SK-N-SH (cell line): ENCODE results near the gene KY. TPM values are rescaled to one million over a fixed set of nuclear protein-coding genes. Genes with fewer than 3 reads are reported as not detected.

Experiments used
- CTCF ChIA-PET: fragments of 300-600, 350-600 bp; formaldehyde crosslinking; extraction: SDS; loops from one replicate; lab custom pipeline; 2021; lab: Yijun Ruan, JAX
- POLR2A ChIA-PET: fragments of 350-600 bp; sonication (Branson Sonifier 250); formaldehyde crosslinking; extraction: SDS; loops from one replicate; lab custom pipeline; 2020; ENCODE audit warnings: antibody characterized with exemption, inconsistent platforms; lab: Yijun Ruan, JAX
- DNase-seq: peaks from one replicate; pipeline ENCODE4 v3.0.0; 2012
- H2AFZ ChIP-seq: fragments of 200-600 bp; sonication (generic); 2 replicates; pipeline ENCODE4 v1.8.1; 2016; ENCODE audit warnings: antibody characterized with exemption, mild to moderate bottlenecking, low read depth
- H3F3A ChIP-seq: fragments of 200-600 bp; sonication (generic); replicated peaks from 2 replicates; pipeline ENCODE3; 2016; ENCODE audit warnings: antibody characterized with exemption, mild to moderate bottlenecking; ENCODE audit not compliant: insufficient read depth
- H3K27ac ChIP-seq, 2 experiments: fragments of 200-500 bp in 1 of 2; fragments of 200-600 bp in 1 of 2; sonication (Bioruptor generic) in 1 of 2; sonication (generic), shearing (Covaris generic) in 1 of 2; 2 replicates each; pipeline versions ENCODE4 v1.5.1 to v1.6.1; 2014 to 2016; ENCODE audit warnings: low read depth in 2 of 2, inconsistent platforms in 1 of 2, low read length in 1 of 2, mild to moderate bottlenecking in 1 of 2, mixed read lengths in 1 of 2
- H3K27me3 ChIP-seq: fragments of 200-600 bp; sonication (generic), shearing (Covaris generic); 2 replicates; pipeline ENCODE4 v1.6.1; 2016; ENCODE audit warnings: mixed run types; ENCODE audit not compliant: insufficient read depth
- H3K36me3 ChIP-seq, 2 experiments: fragments of 200-500 bp in 1 of 2; fragments of 200-600 bp in 1 of 2; sonication (Bioruptor generic) in 1 of 2; sonication (generic) in 1 of 2; replicated peaks in 1 of 2; 2 replicates each; pipeline versions ENCODE3 to v1.5.1; 2014 to 2016; ENCODE audit warnings: low read length in 1 of 2, mild to moderate bottlenecking in 1 of 2; ENCODE audit not compliant: insufficient read depth in 2 of 2, control insufficient read depth in 1 of 2
- H3K4me1 ChIP-seq, 2 experiments: fragments of 200-500 bp in 1 of 2; fragments of 200-600 bp in 1 of 2; sonication (Bioruptor generic) in 1 of 2; sonication (generic), shearing (Covaris generic) in 1 of 2; 2 replicates each; pipeline versions ENCODE4 v1.5.1 to v1.6.1; 2014 to 2016; ENCODE audit warnings: low read depth in 1 of 2, low read length in 1 of 2, mixed run types in 1 of 2; ENCODE audit not compliant: insufficient read depth in 2 of 2, control insufficient read depth in 1 of 2
- H3K4me2 ChIP-seq: fragments of 200-600 bp; sonication (generic), shearing (Covaris generic); 2 replicates; pipeline ENCODE4 v1.6.1; 2017; ENCODE audit warnings: mixed run types
- H3K4me3 ChIP-seq, 2 experiments: fragments of 200-500 bp in 1 of 2; fragments of 200-600 bp in 1 of 2; sonication (Bioruptor generic) in 1 of 2; sonication (generic), shearing (Covaris generic) in 1 of 2; 2 replicates each; pipeline versions ENCODE4 v1.5.1 to v1.8.1; 2014 to 2016; ENCODE audit warnings: low read depth in 2 of 2, inconsistent platforms in 1 of 2, low read length in 1 of 2, mild to moderate bottlenecking in 1 of 2, mixed read lengths in 1 of 2, moderate library complexity in 1 of 2
- H3K79me2 ChIP-seq: fragments of 200-600 bp; sonication (generic); 2 replicates; pipeline ENCODE4 v1.8.1; 2017; ENCODE audit warnings: mild to moderate bottlenecking; ENCODE audit not compliant: insufficient read depth
- H3K9ac ChIP-seq: fragments of 200-600 bp; sonication (generic); 2 replicates; pipeline ENCODE4 v1.6.1; 2017; ENCODE audit warnings: mixed run types
- H3K9me2 ChIP-seq: fragments of 200-600 bp; sonication (generic); 2 replicates; pipeline ENCODE4 v1.6.1; 2017; ENCODE audit warnings: mixed run types
- H3K9me3 ChIP-seq: fragments of 200-600 bp; sonication (generic); 2 replicates; pipeline ENCODE4 v1.6.1; 2017; ENCODE audit warnings: mixed run types, mild to moderate bottlenecking, moderate library complexity
- H4K20me1 ChIP-seq: fragments of 200-600 bp; sonication (generic); 2 replicates; pipeline ENCODE4 v1.6.1; 2017; ENCODE audit warnings: mild to moderate bottlenecking, mixed run types; ENCODE audit not compliant: insufficient read depth
- CHD2 ChIP-seq: fragments of 150-350 bp; IDR thresholded peaks from 2 replicates; pipeline ENCODE4 v1.6.1; 2018; ENCODE audit warnings: low read length; ENCODE audit not compliant: partially characterized antibody
- EP300 ChIP-seq, 2 experiments: IDR thresholded peaks; 2 replicates each; pipeline versions ENCODE4 v1.4.0 to v1.6.1; 2012; ENCODE audit warnings: borderline replicate concordance in 1 of 2, low read depth in 1 of 2, low read length in 1 of 2
- FOSL2 ChIP-seq: IDR thresholded peaks from 2 replicates; pipeline ENCODE4 v1.4.0; 2012; ENCODE audit warnings: low read depth, mild to moderate bottlenecking, moderate library complexity, borderline replicate concordance
- GABPA ChIP-seq: IDR thresholded peaks from 2 replicates; pipeline ENCODE4 v1.4.0; 2012; ENCODE audit warnings: low read depth, mild to moderate bottlenecking
- GATA2 ChIP-seq: sonication (generic); formaldehyde crosslinking; IDR thresholded peaks from 2 replicates; pipeline ENCODE4 v1.5.0; 2020; ENCODE audit warnings: mild to moderate bottlenecking, missing genetic modification reagents
- JUND ChIP-seq: IDR thresholded peaks from 2 replicates; pipeline ENCODE4 v1.4.0; 2012
- MXI1 ChIP-seq: IDR thresholded peaks from 2 replicates; pipeline ENCODE4 v1.6.1; 2012; ENCODE audit warnings: mild to moderate bottlenecking, low read depth, low read length, improper control_type of control experiment
- NFIC ChIP-seq: IDR thresholded peaks from 2 replicates; pipeline ENCODE4 v1.4.0; 2012; ENCODE audit warnings: borderline replicate concordance
- POLR2AphosphoS5 ChIP-seq: IDR thresholded peaks from 2 replicates; pipeline ENCODE4 v1.6.1; 2012; ENCODE audit warnings: low read depth, low read length
- RCOR1 ChIP-seq: fragments of 150-350 bp; IDR thresholded peaks from 2 replicates; pipeline ENCODE4 v1.6.1; 2017; ENCODE audit warnings: antibody characterized with exemption, low read length
- RFX5 ChIP-seq: IDR thresholded peaks from 2 replicates; pipeline ENCODE4 v1.6.1; 2012; ENCODE audit warnings: mild to moderate bottlenecking, improper control_type of control experiment, low read length
- RXRA ChIP-seq: IDR thresholded peaks from 2 replicates; pipeline ENCODE4 v1.4.0; 2012; ENCODE audit warnings: low read depth, mild to moderate bottlenecking, borderline replicate concordance
- SIN3A ChIP-seq: IDR thresholded peaks from 2 replicates; pipeline ENCODE4 v1.6.1; 2012; ENCODE audit warnings: low read depth, mild to moderate bottlenecking, low read length, moderate library complexity, borderline replicate concordance
- SMC3 ChIP-seq: IDR thresholded peaks from 2 replicates; pipeline ENCODE4 v1.6.1; 2012; ENCODE audit warnings: low read depth, low read length, improper control_type of control experiment
- TCF12 ChIP-seq: IDR thresholded peaks from 2 replicates; pipeline ENCODE4 v1.4.0; 2012
- TEAD4 ChIP-seq: IDR thresholded peaks from 2 replicates; pipeline ENCODE4 v1.4.0; 2012; ENCODE audit warnings: mild to moderate bottlenecking, borderline replicate concordance; ENCODE audit not compliant: insufficient read depth
- WGBS: methylation state at CpG from one replicate; pipeline ENCODE4 v1.1.6; 2017; ENCODE audit warnings: low lambda C conversion rate; 5-methylcytosine and 5-hydroxymethylcytosine counted together
- polyA plus RNA-seq, 3 experiments: library from polyadenylated mRNA; depleted of rRNA; stranded (reverse); fragments of >200 nt; gene quantifications; 2 replicates each; pipeline ENCODE4 v1.2.3, GENCODE V29; 2012
- TF ChIP-seq, protein P1 (sequence below): IDR thresholded peaks from 2 replicates; pipeline ENCODE4 v1.6.1; 2012; ENCODE audit warnings: mild to moderate bottlenecking, low read depth, low read length, moderate library complexity
- TF ChIP-seq, protein P2 (sequence below): fragments of 150-350 bp; IDR thresholded peaks from 2 replicates; pipeline ENCODE4 v1.6.1; 2017; ENCODE audit warnings: antibody characterized with exemption, low read length, low read depth, borderline replicate concordance
- TF ChIP-seq, protein P3 (sequence below): IDR thresholded peaks from 2 replicates; pipeline ENCODE4 v1.4.0; 2012; ENCODE audit warnings: low read depth, borderline replicate concordance

The KY gene
- polyA plus RNA-seq, 1 of the 3 experiments (the other 2 are of a cell fraction), result 2.4 TPM

DNA sequence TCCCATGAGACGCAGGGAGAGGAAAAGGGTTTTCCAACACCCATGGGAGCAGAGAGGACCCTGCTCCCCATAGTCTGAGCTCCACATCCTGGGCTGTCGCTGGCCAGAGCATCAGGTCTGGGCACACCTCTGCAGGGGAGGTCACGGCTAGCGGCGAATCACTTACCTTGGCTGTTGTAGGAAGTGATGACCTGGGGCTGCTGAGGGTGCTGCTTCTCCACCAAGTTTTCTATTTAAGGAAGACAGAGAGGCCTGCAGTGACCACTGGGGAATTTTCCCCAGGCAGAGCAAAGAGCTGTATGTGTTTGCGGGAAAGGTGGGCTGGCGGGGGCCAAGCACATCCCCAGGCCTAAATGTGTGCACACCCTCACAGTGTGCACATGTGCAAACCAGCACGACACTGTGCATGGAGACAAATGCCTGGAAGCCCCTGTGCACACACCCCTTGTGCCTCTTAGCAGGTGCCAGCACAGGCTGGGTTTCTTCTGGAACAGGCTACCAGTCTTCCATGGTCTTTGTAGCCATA, 7.6 kb downstream of the KY start:
- Histone ChIP-seq H3K27me3 (no peaks in the 10 kb centered on the region), H3K4me1 (peaks cover 0 to 42% of the 10 kb centered on the region in 2 experiments; a peak in 1 of 4 replicates), H3K79me2 (no peaks in the 10 kb centered on the region), H3K27ac (no peak overlapping the region), H3K4me2 (no peak overlapping the region), H3K4me3 (no peak overlapping the region), H3K9me3 (no peaks in the 10 kb centered on the region), H3K36me3 (peaks cover 0 to 7% of the 10 kb centered on the region in 2 experiments), H4K20me1 (no peaks in the 10 kb centered on the region), H2AFZ (no peak overlapping the region), H3K9ac (no peak overlapping the region), H3K9me2 (no peaks in the 10 kb centered on the region), H3F3A (no peaks in the 10 kb centered on the region)
- TF ChIP-seq TCF12 (no peak), SIN3A (no peak), CHD2 (no peak), NFIC (no peak), RXRA (no peak), TEAD4 (no peak), FOSL2 (no peak), RCOR1 (no peak), SMC3 (no peak), EP300 (IDR thresholded peaks at IDR 0.05; ENCODE audit: borderline replicate concordance in 1 of 2, low read depth in 1 of 2, low read length in 1 of 2) (no peak), GATA2 (CRISPR knock-in tag) (no peak), RFX5 (no peak), GABPA (no peak), JUND (no peak), MXI1 (no peak), POLR2AphosphoS5 (no peak)
- TF ChIP-seq, protein P1, sequence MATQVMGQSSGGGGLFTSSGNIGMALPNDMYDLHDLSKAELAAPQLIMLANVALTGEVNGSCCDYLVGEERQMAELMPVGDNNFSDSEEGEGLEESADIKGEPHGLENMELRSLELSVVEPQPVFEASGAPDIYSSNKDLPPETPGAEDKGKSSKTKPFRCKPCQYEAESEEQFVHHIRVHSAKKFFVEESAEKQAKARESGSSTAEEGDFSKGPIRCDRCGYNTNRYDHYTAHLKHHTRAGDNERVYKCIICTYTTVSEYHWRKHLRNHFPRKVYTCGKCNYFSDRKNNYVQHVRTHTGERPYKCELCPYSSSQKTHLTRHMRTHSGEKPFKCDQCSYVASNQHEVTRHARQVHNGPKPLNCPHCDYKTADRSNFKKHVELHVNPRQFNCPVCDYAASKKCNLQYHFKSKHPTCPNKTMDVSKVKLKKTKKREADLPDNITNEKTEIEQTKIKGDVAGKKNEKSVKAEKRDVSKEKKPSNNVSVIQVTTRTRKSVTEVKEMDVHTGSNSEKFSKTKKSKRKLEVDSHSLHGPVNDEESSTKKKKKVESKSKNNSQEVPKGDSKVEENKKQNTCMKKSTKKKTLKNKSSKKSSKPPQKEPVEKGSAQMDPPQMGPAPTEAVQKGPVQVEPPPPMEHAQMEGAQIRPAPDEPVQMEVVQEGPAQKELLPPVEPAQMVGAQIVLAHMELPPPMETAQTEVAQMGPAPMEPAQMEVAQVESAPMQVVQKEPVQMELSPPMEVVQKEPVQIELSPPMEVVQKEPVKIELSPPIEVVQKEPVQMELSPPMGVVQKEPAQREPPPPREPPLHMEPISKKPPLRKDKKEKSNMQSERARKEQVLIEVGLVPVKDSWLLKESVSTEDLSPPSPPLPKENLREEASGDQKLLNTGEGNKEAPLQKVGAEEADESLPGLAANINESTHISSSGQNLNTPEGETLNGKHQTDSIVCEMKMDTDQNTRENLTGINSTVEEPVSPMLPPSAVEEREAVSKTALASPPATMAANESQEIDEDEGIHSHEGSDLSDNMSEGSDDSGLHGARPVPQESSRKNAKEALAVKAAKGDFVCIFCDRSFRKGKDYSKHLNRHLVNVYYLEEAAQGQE, result no peak
- TF ChIP-seq, protein P2, sequence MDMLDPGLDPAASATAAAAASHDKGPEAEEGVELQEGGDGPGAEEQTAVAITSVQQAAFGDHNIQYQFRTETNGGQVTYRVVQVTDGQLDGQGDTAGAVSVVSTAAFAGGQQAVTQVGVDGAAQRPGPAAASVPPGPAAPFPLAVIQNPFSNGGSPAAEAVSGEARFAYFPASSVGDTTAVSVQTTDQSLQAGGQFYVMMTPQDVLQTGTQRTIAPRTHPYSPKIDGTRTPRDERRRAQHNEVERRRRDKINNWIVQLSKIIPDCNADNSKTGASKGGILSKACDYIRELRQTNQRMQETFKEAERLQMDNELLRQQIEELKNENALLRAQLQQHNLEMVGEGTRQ, result no peak
- TF ChIP-seq, protein P3, sequence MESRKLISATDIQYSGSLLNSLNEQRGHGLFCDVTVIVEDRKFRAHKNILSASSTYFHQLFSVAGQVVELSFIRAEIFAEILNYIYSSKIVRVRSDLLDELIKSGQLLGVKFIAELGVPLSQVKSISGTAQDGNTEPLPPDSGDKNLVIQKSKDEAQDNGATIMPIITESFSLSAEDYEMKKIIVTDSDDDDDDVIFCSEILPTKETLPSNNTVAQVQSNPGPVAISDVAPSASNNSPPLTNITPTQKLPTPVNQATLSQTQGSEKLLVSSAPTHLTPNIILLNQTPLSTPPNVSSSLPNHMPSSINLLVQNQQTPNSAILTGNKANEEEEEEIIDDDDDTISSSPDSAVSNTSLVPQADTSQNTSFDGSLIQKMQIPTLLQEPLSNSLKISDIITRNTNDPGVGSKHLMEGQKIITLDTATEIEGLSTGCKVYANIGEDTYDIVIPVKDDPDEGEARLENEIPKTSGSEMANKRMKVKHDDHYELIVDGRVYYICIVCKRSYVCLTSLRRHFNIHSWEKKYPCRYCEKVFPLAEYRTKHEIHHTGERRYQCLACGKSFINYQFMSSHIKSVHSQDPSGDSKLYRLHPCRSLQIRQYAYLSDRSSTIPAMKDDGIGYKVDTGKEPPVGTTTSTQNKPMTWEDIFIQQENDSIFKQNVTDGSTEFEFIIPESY, result no peak
- ChIA-PET CTCF (interaction anchor here (1.0 to 10.3 kb wide), 2 partner anchors 25 to 42 kb away, joined by 4 to 76 read pairs; no protein-coding TSS in a partner anchor), POLR2A (no interaction called here)
- DNase-seq, result no peak
- 100% methylated on average over 5 of the region's 8 CpGs for WGBS
